Measurements from ENCODE around the gene APOA4.
"Not testable (repeated sequence)": the region's sequence is repeated elsewhere in the genome, so short reads cannot be mapped to it uniquely, and the experiment has no call there.

Gene APOA4

GRCh38 chr11:116828632-116829524 lies 5.8 kb upstream of the APOA4 start:
- DNase-seq, result no peak

GRCh38 chr11:116827461-116827860 lies 4.4 kb upstream of the APOA4 start:
- no peak for DNase-seq

GRCh38 chr11:116826751-116827431 lies 3.8 kb upstream of the APOA4 start:
- no peak for DNase-seq

- no peak for DNase-seq
Observed at GRCh38 chr11:116825854-116826750, 3.0 kb upstream of the APOA4 start.

- DNase-seq, result peak; percentile 14
Observed at GRCh38 chr11:116825434-116825833, 2.3 kb upstream of the APOA4 start.

- DNase-seq, result no peak
Observed at GRCh38 chr11:116822575-116822974, 529 bp downstream of the APOA4 start.

- DNase-seq, result no peak
Observed at GRCh38 chr11:116821050-116821918, 1.8 kb downstream of the APOA4 start.

- no peak for DNase-seq
Observed at GRCh38 chr11:116819049-116819448, 4.1 kb downstream of the APOA4 start.

GRCh38 chr11:116814502-116814901 lies 8.6 kb downstream of the APOA4 start:
- DNase-seq, result no peak

- no peak for DNase-seq
Observed at GRCh38 chr11:116813781-116814471, 9.2 kb downstream of the APOA4 start.

GRCh38 chr11:116813170-116813569 lies 9.9 kb downstream of the APOA4 start:
- no peak for DNase-seq

- DNase-seq, result no peak
Observed at GRCh38 chr11:116812109-116812508, 11.0 kb downstream of the APOA4 start.

GRCh38 chr11:116811194-116811593 lies 11.9 kb downstream of the APOA4 start:
- no peak for DNase-seq

- DNase-seq, result no peak
Observed at GRCh38 chr11:116808262-116809175, 14.6 kb downstream of the APOA4 start.

- no peak for DNase-seq
Observed at GRCh38 chr11:116807601-116808261, 15.4 kb downstream of the APOA4 start.

- no peak for DNase-seq
Observed at GRCh38 chr11:116804001-116804400, 19.1 kb downstream of the APOA4 start.

GRCh38 chr11:116801662-116802061 lies 21.4 kb downstream of the APOA4 start:
- not testable (repeated sequence) for DNase-seq

- DNase-seq, result no peak
Observed at GRCh38 chr11:116800610-116801009, 22.5 kb downstream of the APOA4 start.

- DNase-seq, result no peak
Observed at GRCh38 chr11:116798368-116798767, 24.7 kb downstream of the APOA4 start.

- no peak for DNase-seq
Observed at GRCh38 chr11:116797816-116798215, 25.3 kb downstream of the APOA4 start.

Data from 8988T (cell line).